GM10266 (cell line): ENCODE results near the gene CLCN3.

Source experiments
- DNase-seq: peaks from one replicate; pipeline ENCODE4 v3.0.0; 2012; ENCODE audit errors: extremely low spot score
- TF ChIP-seq, protein P1 (sequence below): IDR thresholded peaks from 2 replicates; pipeline ENCODE4 v1.5.1; 2012; ENCODE audit warnings: mild to moderate bottlenecking, low read depth; ENCODE audit not compliant: control insufficient read depth, insufficient read depth; ENCODE audit errors: missing control alignments

Gene CLCN3

GRCh38 chr4:169640261-169640870 lies 20.0 kb downstream of the CLCN3 start:
- DNase-seq = no peak
- TF ChIP-seq, protein P1, sequence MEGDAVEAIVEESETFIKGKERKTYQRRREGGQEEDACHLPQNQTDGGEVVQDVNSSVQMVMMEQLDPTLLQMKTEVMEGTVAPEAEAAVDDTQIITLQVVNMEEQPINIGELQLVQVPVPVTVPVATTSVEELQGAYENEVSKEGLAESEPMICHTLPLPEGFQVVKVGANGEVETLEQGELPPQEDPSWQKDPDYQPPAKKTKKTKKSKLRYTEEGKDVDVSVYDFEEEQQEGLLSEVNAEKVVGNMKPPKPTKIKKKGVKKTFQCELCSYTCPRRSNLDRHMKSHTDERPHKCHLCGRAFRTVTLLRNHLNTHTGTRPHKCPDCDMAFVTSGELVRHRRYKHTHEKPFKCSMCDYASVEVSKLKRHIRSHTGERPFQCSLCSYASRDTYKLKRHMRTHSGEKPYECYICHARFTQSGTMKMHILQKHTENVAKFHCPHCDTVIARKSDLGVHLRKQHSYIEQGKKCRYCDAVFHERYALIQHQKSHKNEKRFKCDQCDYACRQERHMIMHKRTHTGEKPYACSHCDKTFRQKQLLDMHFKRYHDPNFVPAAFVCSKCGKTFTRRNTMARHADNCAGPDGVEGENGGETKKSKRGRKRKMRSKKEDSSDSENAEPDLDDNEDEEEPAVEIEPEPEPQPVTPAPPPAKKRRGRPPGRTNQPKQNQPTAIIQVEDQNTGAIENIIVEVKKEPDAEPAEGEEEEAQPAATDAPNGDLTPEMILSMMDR = no peak

- TF ChIP-seq, protein P1 = no peak
- no peak for DNase-seq
Measured at GRCh38 chr4:169644802-169645201, 24.4 kb downstream of the CLCN3 start.

GRCh38 chr4:169645627-169646026 lies 25.2 kb downstream of the CLCN3 start:
- DNase-seq = no peak
- TF ChIP-seq, protein P1 = no peak

GRCh38 chr4:169649545-169650226 lies 29.3 kb downstream of the CLCN3 start:
- TF ChIP-seq, protein P1 = no peak
- DNase-seq = no peak

DNA sequence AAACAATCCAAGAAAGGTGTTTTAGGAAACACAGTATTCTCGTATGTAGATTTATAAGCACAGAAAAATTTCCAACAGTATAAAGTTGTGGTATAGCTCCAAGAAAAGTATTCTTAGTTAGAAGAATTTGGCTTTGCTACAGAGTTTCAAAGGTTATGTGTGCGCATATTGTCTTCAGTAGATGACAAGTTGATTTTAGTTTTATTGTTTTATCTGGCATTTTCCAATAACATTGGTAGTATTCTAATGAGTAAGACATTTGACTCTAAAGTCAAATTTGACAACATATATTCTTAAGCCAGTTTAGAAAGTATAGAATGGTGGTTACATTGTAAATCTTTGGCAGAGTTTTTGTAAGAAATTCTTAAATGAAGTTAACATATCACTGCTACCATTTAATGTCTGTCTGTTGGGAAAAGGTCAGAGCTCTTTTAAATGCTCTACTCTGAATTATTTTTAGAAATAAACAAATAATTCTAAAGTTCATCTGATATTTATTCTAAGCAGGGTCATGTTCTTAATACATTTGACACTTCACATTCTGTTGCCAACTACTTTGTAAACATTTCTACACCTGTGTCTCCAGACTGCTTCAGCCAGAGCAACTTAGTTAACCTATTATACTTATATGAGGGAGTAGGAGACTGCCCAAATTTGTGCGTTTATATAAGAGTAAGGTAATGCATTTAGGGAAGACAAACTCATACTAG lies 30.0 kb downstream of the CLCN3 start:
- TF ChIP-seq, protein P1 = no peak

DNA sequence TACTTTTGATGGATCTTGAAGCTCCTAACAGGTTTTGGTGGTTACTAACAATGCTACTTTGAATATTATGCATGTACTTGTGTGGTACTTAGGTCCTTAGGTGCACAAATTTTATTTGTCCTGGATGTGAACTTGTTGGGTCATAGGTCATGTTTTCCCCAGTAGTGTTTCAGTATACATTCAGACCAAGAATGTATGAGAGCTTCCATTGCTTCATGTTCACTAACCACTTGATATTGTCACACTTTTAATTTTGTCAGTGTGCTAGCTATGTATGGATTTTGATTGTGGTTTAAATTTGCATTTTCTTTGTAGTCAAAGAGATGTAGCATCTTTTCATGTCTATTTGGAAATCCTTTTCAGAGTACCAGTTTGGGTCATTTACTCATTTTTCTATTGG lies 32.2 kb downstream of the CLCN3 start:
- DNase-seq = no peak
- TF ChIP-seq, protein P1 = no peak

More for the DNA sequence above, 30.0 kb downstream of the CLCN3 start:
- no peak for DNase-seq

GRCh38 chr4:169655401-169655800 lies 35.0 kb downstream of the CLCN3 start:
- no peak for DNase-seq
- TF ChIP-seq, protein P1 = no peak
